GM06990 (cell line): ENCODE measurements around the gene FMN1.

Experiments
- DNase-seq: peaks from one replicate; pipeline ENCODE4 v3.0.0-alpha.2; 2011; ENCODE audit not compliant: insufficient read length; ENCODE audit errors: extremely low read depth
- H3K27me3 ChIP-seq: replicated peaks from 2 replicates; pipeline ENCODE4 v1.6.0; 2011; ENCODE audit warnings: low read length; ENCODE audit not compliant: control insufficient read depth, insufficient read depth
- H3K36me3 ChIP-seq: 2 replicates; pipeline ENCODE4 v1.5.1; 2011; ENCODE audit warnings: low read length; ENCODE audit not compliant: control insufficient read depth, insufficient read depth
- H3K4me3 ChIP-seq: replicated peaks from 2 replicates; pipeline ENCODE4 v1.5.1; 2011; ENCODE audit warnings: low read depth, mild to moderate bottlenecking, control low read depth, low read length
- TF ChIP-seq, protein P1 (sequence below): IDR thresholded peaks from 2 replicates; pipeline ENCODE4 v1.5.1; 2011; ENCODE audit warnings: low read length, control low read depth, mild to moderate bottlenecking, inconsistent platforms; ENCODE audit not compliant: insufficient read depth, poor library complexity, severe bottlenecking

FMN1 gene

DNA sequence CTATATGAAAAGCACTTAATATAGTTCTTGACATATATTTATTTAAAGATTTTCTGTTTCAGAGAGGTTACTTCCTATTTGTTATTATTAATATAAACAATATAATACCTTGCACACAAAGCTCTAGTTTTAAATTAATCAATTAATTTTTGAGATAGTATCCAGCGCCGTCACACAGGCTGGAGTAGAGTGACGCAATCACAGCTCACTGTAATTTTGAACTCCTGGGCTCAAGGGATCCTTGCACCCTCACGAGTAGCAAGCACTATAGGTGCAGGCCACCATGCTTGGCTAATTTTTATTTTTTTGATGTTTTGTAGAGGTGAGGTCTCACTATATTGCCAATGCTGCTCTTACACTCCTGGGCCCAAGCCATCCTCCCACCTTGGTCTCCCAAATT is 267.4 kb downstream of the FMN1 start:
- no peaks in the 10 kb centered on the region for H3K27me3 ChIP-seq
- DNase-seq: no peak
- H3K36me3 ChIP-seq: no peaks in the 10 kb centered on the region
- TF ChIP-seq, protein P1, sequence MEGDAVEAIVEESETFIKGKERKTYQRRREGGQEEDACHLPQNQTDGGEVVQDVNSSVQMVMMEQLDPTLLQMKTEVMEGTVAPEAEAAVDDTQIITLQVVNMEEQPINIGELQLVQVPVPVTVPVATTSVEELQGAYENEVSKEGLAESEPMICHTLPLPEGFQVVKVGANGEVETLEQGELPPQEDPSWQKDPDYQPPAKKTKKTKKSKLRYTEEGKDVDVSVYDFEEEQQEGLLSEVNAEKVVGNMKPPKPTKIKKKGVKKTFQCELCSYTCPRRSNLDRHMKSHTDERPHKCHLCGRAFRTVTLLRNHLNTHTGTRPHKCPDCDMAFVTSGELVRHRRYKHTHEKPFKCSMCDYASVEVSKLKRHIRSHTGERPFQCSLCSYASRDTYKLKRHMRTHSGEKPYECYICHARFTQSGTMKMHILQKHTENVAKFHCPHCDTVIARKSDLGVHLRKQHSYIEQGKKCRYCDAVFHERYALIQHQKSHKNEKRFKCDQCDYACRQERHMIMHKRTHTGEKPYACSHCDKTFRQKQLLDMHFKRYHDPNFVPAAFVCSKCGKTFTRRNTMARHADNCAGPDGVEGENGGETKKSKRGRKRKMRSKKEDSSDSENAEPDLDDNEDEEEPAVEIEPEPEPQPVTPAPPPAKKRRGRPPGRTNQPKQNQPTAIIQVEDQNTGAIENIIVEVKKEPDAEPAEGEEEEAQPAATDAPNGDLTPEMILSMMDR: no peak
- H3K4me3 ChIP-seq: no peak overlapping the region

DNA sequence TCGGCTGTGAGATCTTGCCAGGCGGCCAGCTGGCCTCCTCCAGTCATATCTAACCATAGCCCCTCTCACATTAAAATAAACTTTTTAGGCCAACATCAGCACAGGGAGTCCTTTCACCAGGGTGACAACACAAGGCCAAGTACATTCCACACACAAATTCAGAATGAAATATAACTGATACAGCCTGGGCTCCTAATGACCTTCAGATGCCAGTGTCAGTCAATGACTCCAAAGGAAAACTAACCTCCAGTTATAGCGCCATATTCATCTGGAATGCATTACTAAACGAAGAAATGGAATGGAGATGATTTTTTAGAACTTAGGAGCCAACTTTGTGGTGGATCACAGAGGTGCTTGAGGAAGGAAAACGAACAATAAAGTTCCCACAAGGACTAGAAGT is 271.3 kb downstream of the FMN1 start:
- Histone ChIP-seq H3K36me3 (no peaks in the 10 kb centered on the region), H3K27me3 (no peaks in the 10 kb centered on the region), H3K4me3 (no peak overlapping the region)
- no peak for DNase-seq
- TF ChIP-seq, protein P1: no peak

DNA sequence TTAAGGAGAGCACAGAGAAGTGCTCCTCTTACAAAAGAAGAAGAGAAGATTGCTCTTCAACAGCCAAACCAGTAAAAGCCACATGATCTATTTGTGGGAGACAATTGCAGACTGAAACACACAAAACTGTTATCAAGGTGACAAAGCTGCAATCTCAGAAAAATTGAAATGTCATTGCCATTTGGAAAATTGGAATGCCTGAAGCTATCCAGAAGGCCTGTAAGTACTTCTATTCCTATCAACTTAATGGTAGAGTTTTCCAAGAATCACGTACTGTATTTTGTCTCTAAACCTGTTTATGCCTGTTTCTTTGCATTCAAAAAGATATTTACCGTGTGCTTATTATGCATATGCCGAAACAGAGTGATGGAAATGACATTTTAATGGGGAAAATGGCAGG is 272.0 kb downstream of the FMN1 start:
- Histone ChIP-seq H3K27me3 (no peaks in the 10 kb centered on the region), H3K4me3 (no peak overlapping the region), H3K36me3 (no peaks in the 10 kb centered on the region)
- no peak for DNase-seq
- TF ChIP-seq, protein P1: no peak

DNA sequence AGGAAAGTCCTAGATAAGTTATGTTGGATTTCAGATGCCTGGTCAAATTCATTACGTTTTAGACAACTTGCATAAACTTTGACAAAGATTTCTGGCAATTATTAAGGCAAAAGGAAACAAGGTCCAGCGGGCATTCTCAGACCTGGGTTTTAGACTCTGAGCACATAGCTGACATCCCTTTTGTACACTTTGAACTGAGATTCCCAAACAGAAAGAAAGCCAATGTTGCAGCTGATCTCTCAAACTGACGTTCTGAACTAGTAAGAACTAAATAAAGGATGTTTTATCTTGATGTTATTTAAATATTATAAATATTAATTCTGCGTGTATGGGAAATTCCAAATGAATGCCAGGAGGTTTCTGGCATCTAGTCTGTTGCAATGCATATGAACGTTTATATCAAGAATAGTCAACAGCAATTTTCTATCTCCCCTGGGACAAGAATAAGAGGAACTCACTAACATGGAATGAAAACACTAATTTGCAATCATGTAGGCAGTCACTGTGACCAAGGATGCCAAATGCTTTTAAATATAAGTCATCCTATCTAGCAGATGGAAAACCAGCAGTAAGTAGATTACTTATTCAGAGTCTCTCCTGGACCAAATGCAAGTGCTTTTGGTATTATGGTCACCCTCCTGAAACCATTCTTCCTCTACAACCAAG is 274.6 kb downstream of the FMN1 start:
- Histone ChIP-seq H3K4me3 (no peak overlapping the region), H3K36me3 (no peaks in the 10 kb centered on the region), H3K27me3 (no peaks in the 10 kb centered on the region)
- TF ChIP-seq, protein P1: no peak
- DNase-seq: no peak

DNA sequence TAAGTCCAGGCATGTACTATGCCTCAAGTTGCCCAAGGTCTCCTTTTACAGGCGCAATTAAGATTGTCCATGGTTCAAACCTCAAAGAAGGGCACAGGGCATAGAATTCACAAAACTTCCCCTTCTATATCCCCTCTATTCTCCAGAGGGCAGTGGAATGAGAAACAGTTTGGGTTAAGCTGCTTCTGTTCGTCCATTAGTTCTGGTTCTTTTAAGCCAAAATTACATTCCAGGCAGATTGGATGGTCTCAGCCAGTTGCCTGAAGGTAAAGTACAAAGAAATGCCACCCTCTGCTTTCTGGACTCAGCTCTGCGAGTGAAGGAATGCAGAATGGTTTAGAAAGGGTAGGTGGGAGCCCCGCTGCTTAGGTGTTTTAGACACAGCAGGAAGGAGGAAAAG is 276.0 kb downstream of the FMN1 start:
- TF ChIP-seq, protein P1: no peak
- DNase-seq: no peak
- Histone ChIP-seq H3K4me3 (no peak overlapping the region), H3K36me3 (no peaks in the 10 kb centered on the region), H3K27me3 (no peaks in the 10 kb centered on the region)

DNA sequence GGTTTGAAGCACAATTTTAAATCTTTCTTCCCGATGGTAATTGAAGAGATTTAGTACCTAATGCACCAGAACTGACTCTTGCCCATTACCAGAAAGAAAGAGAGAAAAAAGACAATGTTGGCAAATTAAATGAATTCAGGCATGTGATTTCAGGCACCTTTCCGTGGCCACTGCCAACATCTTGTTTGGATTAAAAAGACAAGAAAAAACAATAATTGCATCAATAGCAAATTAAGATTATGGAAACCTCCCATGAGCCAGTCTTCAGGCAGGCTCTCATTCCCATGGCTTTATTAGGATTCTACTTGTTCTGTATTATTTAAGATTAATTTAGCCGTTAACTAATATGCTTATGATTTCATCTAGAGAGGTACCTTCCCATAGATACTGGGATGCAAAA is 283.7 kb downstream of the FMN1 start:
- no peaks in the 10 kb centered on the region for H3K36me3 ChIP-seq
- H3K27me3 ChIP-seq: no peaks in the 10 kb centered on the region
- DNase-seq: no peak
- TF ChIP-seq, protein P1: no peak
- no peak overlapping the region for H3K4me3 ChIP-seq
